ENCODE data around the gene GLT6D1.

DNA sequence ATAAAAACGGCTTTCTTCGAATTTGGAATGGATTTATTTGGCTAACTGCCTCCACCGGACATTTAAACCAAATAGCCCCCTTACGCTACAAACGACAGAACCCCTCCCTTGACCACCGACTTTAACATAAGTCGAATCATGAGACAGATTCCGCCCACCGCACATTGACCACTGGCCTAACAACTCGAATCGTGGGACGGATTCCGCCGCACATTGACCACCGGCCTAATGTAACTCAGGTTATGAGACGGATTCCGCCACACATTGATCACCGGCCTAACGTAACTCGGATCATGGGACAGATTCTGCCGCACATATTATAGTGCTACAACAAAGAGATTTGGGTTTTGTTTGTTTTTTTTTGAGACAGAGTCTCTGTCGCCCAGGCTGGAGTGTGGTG is 21.1 kb upstream of the GLT6D1 start:
- TF ChIP-seq, protein P1, sequence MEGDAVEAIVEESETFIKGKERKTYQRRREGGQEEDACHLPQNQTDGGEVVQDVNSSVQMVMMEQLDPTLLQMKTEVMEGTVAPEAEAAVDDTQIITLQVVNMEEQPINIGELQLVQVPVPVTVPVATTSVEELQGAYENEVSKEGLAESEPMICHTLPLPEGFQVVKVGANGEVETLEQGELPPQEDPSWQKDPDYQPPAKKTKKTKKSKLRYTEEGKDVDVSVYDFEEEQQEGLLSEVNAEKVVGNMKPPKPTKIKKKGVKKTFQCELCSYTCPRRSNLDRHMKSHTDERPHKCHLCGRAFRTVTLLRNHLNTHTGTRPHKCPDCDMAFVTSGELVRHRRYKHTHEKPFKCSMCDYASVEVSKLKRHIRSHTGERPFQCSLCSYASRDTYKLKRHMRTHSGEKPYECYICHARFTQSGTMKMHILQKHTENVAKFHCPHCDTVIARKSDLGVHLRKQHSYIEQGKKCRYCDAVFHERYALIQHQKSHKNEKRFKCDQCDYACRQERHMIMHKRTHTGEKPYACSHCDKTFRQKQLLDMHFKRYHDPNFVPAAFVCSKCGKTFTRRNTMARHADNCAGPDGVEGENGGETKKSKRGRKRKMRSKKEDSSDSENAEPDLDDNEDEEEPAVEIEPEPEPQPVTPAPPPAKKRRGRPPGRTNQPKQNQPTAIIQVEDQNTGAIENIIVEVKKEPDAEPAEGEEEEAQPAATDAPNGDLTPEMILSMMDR (IDR thresholded peaks at IDR 0.05) = no peak
- TF ChIP-seq POLR2A (IDR thresholded peaks at IDR 0.05) = no peak
